MM.1S (cell line): ENCODE results near the gene AGPAT3.
A peak's percentile ranks its signal among the peaks of the same experiment; 100 is the strongest.

Experiments used
- CTCF ChIP-seq: fragments of 300-600 bp; sonication (generic); IDR thresholded peaks from 2 replicates; pipeline ENCODE4 v1.5.1; 2016; ENCODE audit warnings: antibody characterized with exemption, low read length, mixed read lengths
- EZH2 ChIP-seq: fragments of 300-600 bp; sonication (generic); optimal IDR thresholded peaks from 2 replicates; pipeline ENCODE3; 2017; ENCODE audit warnings: low read depth, mild to moderate bottlenecking, antibody characterized with exemption, low read length, mixed read lengths

GRCh38 chr21:43829575-43830119 lies 35.4 kb upstream of the AGPAT3 start:
- TF ChIP-seq CTCF (0 out of 2 replicates have a peak, but pooled peaks have one; percentile 16), EZH2 (no peak)
